Smooth muscle cell (in vitro differentiated cells): ENCODE data around the gene RAB11FIP3. TPM values are rescaled to one million over a fixed set of nuclear protein-coding genes. Genes with fewer than 3 reads are reported as not detected.

Experiments used
- DNase-seq: peaks from one replicate; lab custom pipeline; 2025; ENCODE audit not compliant: unreplicated experiment; lab: John Stamatoyannopoulos, UW
- H2AFZ ChIP-seq: fragments of 200-600 bp; sonication (generic); 2 replicates; pipeline ENCODE4 v1.6.0; 2016; ENCODE audit warnings: antibody characterized with exemption, low read depth, mild to moderate bottlenecking
- H3F3A ChIP-seq: fragments of 200-600 bp; sonication (generic); 2 replicates; pipeline ENCODE4 v1.6.0; 2017; ENCODE audit warnings: antibody characterized with exemption, low read depth
- H3K27ac ChIP-seq: fragments of 200-600 bp; sonication (generic); 2 replicates; pipeline ENCODE4 v1.5.1; 2016; ENCODE audit warnings: low read depth, mild to moderate bottlenecking
- H3K27me3 ChIP-seq: fragments of 200-600 bp; sonication (generic); 2 replicates; pipeline ENCODE4 v1.6.1; 2016; ENCODE audit warnings: low read depth, mild to moderate bottlenecking
- H3K36me3 ChIP-seq: fragments of 200-600 bp; sonication (generic); 2 replicates; pipeline ENCODE4 v1.5.1; 2016; ENCODE audit warnings: low read depth
- H3K4me1 ChIP-seq: fragments of 200-600 bp; sonication (generic); 2 replicates; pipeline ENCODE4 v1.5.1; 2016; ENCODE audit warnings: low read depth
- H3K4me2 ChIP-seq: fragments of 200-600 bp; sonication (generic); 2 replicates; pipeline ENCODE4 v1.6.0; 2016; ENCODE audit warnings: mild to moderate bottlenecking
- H3K4me3 ChIP-seq: fragments of 200-600 bp; sonication (generic); 2 replicates; pipeline ENCODE4 v1.5.1; 2016; ENCODE audit warnings: mild to moderate bottlenecking
- H3K79me2 ChIP-seq: fragments of 200-600 bp; sonication (generic); 2 replicates; pipeline ENCODE4 v1.6.0; 2016; ENCODE audit warnings: low read depth, mild to moderate bottlenecking
- H3K9ac ChIP-seq: fragments of 200-600 bp; sonication (generic); 2 replicates; pipeline ENCODE4 v1.6.0; 2016; ENCODE audit warnings: low read depth
- H3K9me3 ChIP-seq: fragments of 200-600 bp; sonication (generic); replicated peaks from 2 replicates; pipeline ENCODE4 v1.5.1; 2016; ENCODE audit warnings: low read depth
- H4K20me1 ChIP-seq: fragments of 200-600 bp; sonication (generic); 2 replicates; pipeline ENCODE4 v1.6.0; 2016; ENCODE audit warnings: low read depth
- WGBS: methylation state at CpG from one replicate; pipeline ENCODE4 v1.1.7; 2016; ENCODE audit warnings: low lambda C conversion rate; 5-methylcytosine and 5-hydroxymethylcytosine counted together
- polyA plus RNA-seq: library from polyadenylated mRNA; unstranded; fragments of >200 nt; fragmentation: Nextera tagmentation; extraction: Ambion mirVana; gene quantifications from 2 replicates; pipeline ENCODE4 v1.2.1, GENCODE V29; 2016
- total RNA-seq: library from RNA; depleted of rRNA; stranded (reverse); fragments of >200 nt; gene quantifications from 2 replicates; pipeline ENCODE4 v1.2.3, GENCODE V29; 2014
- TF ChIP-seq, protein P1 (sequence below): fragments of 200-600 bp; sonication (generic); IDR thresholded peaks from 2 replicates; pipeline ENCODE4 v1.5.1; 2017; ENCODE audit warnings: borderline replicate concordance, mild to moderate bottlenecking, antibody characterized with exemption; ENCODE audit not compliant: insufficient read depth, poor library complexity, severe bottlenecking

The RAB11FIP3 gene
- total and polyA plus RNA-seq, 2 experiments from 2014 or later: 19.5 to 20.4 TPM

DNA sequence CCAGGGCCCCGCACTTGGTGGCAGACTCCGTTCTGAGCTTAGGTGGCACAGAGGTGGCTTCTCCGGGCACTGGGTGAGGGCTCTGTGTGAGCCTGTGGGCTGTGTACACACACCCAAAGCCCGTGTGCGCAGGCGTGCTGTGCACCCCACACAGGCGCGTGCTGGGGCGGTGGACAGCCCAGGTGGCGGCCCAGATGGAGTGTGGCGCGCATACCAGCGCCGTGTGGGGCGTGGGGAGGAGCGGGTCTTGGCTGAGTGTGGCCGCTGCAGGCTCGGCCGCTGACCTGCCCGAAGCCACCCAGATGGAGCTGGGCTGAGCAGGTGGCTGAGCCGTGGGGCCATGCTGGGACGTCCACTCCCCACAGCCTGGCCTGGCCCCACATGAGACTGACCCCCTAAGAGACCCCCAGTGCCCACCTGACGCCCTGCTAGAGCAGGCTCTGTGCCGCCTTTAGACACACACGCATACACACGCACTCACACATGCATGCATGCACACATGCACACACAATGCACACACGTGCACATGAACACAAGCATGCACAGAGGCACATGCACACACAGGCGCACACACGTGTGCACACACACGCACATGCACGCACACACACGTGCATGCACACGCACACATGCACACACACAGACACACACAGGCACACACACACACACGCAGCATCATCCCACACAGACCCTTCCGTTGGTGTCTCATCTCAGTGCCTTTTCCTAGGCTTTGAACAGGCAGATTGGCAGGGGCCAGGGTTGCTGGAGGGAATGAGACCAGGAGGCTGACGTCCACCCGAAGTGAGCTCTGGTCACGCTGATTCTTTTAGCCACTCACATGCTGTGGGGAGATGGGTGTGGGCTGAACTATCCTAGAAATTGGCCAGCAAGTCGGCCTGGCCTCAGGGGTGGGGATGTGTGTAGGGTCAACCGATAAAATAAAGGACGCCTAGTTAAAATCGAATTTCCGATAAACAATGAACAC is 136.8 kb downstream of the RAB11FIP3 start:
- Histone ChIP-seq H3K9me3 (no peaks in the 10 kb centered on the region), H3K79me2 (no peaks in the 10 kb centered on the region), H3K4me2 (no peak overlapping the region), H2AFZ (no peak overlapping the region), H3K36me3 (no peaks in the 10 kb centered on the region), H4K20me1 (no peaks in the 10 kb centered on the region), H3K4me3 (no peak overlapping the region), H3F3A (no peaks in the 10 kb centered on the region), H3K4me1 (peaks cover 14% of the 10 kb centered on the region), H3K27me3 (peaks cover 41% of the 10 kb centered on the region), H3K9ac (no peak overlapping the region), H3K27ac (no peak overlapping the region)
- DNase-seq: no peak
- TF ChIP-seq, protein P1, sequence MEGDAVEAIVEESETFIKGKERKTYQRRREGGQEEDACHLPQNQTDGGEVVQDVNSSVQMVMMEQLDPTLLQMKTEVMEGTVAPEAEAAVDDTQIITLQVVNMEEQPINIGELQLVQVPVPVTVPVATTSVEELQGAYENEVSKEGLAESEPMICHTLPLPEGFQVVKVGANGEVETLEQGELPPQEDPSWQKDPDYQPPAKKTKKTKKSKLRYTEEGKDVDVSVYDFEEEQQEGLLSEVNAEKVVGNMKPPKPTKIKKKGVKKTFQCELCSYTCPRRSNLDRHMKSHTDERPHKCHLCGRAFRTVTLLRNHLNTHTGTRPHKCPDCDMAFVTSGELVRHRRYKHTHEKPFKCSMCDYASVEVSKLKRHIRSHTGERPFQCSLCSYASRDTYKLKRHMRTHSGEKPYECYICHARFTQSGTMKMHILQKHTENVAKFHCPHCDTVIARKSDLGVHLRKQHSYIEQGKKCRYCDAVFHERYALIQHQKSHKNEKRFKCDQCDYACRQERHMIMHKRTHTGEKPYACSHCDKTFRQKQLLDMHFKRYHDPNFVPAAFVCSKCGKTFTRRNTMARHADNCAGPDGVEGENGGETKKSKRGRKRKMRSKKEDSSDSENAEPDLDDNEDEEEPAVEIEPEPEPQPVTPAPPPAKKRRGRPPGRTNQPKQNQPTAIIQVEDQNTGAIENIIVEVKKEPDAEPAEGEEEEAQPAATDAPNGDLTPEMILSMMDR: no peak
- 95% methylated on average over 41 of the region's 43 CpGs for WGBS

DNA sequence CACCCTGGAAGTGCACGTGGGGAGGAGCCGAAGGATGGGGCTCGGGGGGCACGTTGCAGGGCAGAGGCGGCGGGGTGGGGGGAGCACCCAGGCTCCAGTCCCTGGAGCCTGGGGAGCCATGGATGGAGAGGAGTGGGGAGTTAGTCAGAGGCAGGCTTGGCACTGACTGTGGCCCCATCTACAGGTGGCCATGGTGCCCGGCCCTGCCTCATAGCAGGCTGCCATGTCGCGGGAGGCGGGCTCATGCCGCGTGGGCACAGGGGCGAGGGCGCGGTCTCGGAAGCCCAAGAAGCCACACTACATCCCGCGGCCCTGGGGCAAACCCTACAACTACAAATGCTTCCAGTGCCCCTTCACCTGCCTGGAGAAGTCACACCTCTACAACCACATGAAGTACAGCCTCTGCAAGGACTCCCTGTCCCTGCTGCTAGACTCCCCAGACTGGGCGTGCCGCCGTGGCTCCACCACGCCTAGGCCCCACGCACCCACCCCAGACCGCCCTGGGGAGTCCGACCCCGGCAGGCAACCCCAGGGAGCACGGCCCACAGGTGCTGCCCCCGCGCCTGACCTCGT is 137.7 kb downstream of the RAB11FIP3 start:
- 91% methylated on average over 20 of the region's 30 CpGs for WGBS
- H3F3A ChIP-seq: no peaks in the 10 kb centered on the region
- peaks cover 14% of the 10 kb centered on the region for H3K4me1 ChIP-seq
- no peaks in the 10 kb centered on the region for H4K20me1 ChIP-seq
- H3K4me3 ChIP-seq: no peak overlapping the region
- peaks cover 36% of the 10 kb centered on the region for H3K27me3 ChIP-seq
- H2AFZ ChIP-seq: no peak overlapping the region
- H3K4me2 ChIP-seq: no peak overlapping the region
- no peaks in the 10 kb centered on the region for H3K36me3 ChIP-seq
- H3K9ac ChIP-seq: no peak overlapping the region
- no peak overlapping the region for H3K27ac ChIP-seq
- no peak for DNase-seq
- H3K79me2 ChIP-seq: no peaks in the 10 kb centered on the region
- TF ChIP-seq, protein P1: no peak
- H3K9me3 ChIP-seq: no peaks in the 10 kb centered on the region

DNA sequence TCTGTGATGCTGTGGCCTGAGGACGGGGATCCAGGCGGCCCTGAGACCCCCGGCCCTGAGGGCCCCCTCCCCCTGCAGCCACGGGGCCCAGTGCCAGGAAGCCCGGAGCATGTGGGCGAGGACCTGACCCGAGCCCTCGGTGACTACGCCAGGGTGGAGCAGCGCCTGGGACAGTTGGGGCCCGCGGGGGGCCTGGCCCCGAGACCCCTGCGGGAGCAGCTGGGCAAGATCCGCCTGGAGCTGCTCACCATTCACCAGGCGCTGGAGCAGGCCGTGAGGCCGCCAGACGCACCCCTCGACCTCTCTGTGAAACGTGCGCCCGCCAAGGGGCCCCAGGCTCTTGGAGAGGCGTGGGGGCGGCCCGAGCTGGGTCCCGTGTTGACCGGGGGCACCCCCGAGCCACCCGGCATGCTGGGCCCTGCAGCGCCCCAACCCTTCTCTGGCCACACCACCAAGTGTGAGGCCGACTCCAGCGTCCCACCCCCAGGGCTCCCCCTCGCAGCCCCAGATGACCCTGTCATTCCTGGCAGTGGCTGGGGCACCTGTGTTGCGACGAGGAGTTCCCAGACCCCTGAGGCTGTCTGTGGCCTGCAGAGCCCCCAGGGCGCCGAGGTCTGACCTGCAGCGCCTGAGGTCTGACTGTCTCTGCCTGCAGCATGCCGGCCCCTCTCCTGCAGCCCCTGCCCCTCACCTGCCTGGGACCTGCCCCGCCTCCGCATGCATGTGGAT is 139.4 kb downstream of the RAB11FIP3 start:
- Histone ChIP-seq H3K36me3 (no peaks in the 10 kb centered on the region), H3K27me3 (peaks cover 19% of the 10 kb centered on the region), H3K4me2 (peak overlapping the region; percentile 62), H4K20me1 (no peaks in the 10 kb centered on the region), H3K9me3 (no peaks in the 10 kb centered on the region), H2AFZ (no peak overlapping the region), H3K9ac (no peak overlapping the region), H3K79me2 (no peaks in the 10 kb centered on the region), H3F3A (no peaks in the 10 kb centered on the region), H3K27ac (no peak overlapping the region), H3K4me3 (no peak overlapping the region), H3K4me1 (peaks cover 19% of the 10 kb centered on the region)
- 95% methylated on average over 37 of the region's 42 CpGs for WGBS
- no peak for DNase-seq
- TF ChIP-seq, protein P1: no peak
